Endothelial cell of umbilical vein (primary cell): ENCODE data around the gene MOK.

Experiments
- CTCF ChIP-seq, 2 donors: IDR thresholded peaks; 1 replicate in 1 of 2; 2 replicates in 1 of 2; pipeline ENCODE4 v1.5.1; 2011; ENCODE audit warnings: low read length in 2 of 2, mild to moderate bottlenecking in 2 of 2, moderate library complexity in 2 of 2, control low read depth in 1 of 2, inconsistent platforms in 1 of 2, low read depth in 1 of 2; ENCODE audit not compliant: insufficient read depth in 1 of 2; ENCODE audit errors: extremely low read depth in 1 of 2
- EZH2 ChIP-seq: IDR thresholded peaks from 2 replicates; pipeline ENCODE4 v1.6.1; 2012; ENCODE audit warnings: borderline replicate concordance, low read depth, mild to moderate bottlenecking, moderate library complexity, low read length, inconsistent platforms; ENCODE audit not compliant: severe bottlenecking
- FOS ChIP-seq: IDR thresholded peaks from 2 replicates; pipeline ENCODE4 v1.6.1; 2011; ENCODE audit warnings: mild to moderate bottlenecking, low read length, moderate library complexity, borderline replicate concordance; ENCODE audit not compliant: insufficient read depth
- JUN ChIP-seq: IDR thresholded peaks from 2 replicates; pipeline ENCODE4 v1.6.1; 2011; ENCODE audit warnings: borderline replicate concordance, low read depth; ENCODE audit not compliant: insufficient read length, insufficient read depth
- MAX ChIP-seq: IDR thresholded peaks from 2 replicates; pipeline ENCODE4 v1.6.1; 2011; ENCODE audit not compliant: insufficient read depth, insufficient read length
- MYC ChIP-seq: IDR thresholded peaks from one replicate; pipeline ENCODE4 v1.6.1; 2011; ENCODE audit warnings: mild to moderate bottlenecking, low read depth, low read length
- POLR2A ChIP-seq: IDR thresholded peaks from 2 replicates; pipeline ENCODE4 v1.6.1; 2012; ENCODE audit warnings: low read depth, mild to moderate bottlenecking, control low read depth, low read length
- POLR2AphosphoS5 ChIP-seq: IDR thresholded peaks from 2 replicates; pipeline ENCODE4 v1.6.1; 2012; ENCODE audit warnings: low read depth, mild to moderate bottlenecking, control low read depth, low read length, moderate library complexity; ENCODE audit not compliant: insufficient read depth

- no peak for TF ChIP-seq CTCF (IDR thresholded peaks at IDR 0.05; ENCODE audit: extremely low read depth in 1 of 2, insufficient read depth in 1 of 2, low read depth in 1 of 2, low read length in 2 of 2)
- TF ChIP-seq POLR2AphosphoS5: no peak
- no peak for TF ChIP-seq POLR2A
- TF ChIP-seq EZH2: no peak
- TF ChIP-seq JUN: no peak
- TF ChIP-seq FOS: no peak
- no peak for TF ChIP-seq MAX
- TF ChIP-seq MYC: no peak
Measured at GRCh38 chr14:102196902-102197230, 108.1 kb downstream of the MOK start.
